Stimulated activated CD8-positive, alpha-beta memory T cell treated with anti-CD3 and anti-CD28 coated beads, Interleukin-7, amount 100 ng/mL, for 4 hours (primary cell): ENCODE results near the gene IQCK.

Experiments
- DNase-seq, 2 donors: peaks; one replicate each; pipeline ENCODE4 v3.0.0-alpha.2; 2020; ENCODE audit warnings: low read depth in 2 of 2

The IQCK gene

DNA sequence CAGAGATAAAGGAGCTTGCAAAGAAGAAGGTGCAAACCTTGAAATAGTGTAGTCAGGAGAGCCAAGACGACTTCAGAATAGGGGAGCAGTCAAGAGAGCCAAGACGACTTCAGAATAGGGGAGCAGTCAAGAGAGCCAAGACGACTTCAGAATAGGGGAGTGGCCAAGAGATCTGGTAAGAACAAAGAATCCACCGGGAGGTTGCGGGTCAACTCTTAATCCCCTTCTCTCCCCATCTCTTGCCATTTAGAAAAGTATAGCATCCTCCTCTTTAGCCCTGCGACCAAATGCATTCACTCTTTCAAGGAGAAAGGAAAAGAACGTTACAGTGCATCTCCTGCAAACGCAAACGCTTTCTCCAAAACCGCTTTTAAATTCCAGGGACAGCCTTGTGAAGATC, 757 bp upstream of the IQCK start:
- no peak for DNase-seq

DNA sequence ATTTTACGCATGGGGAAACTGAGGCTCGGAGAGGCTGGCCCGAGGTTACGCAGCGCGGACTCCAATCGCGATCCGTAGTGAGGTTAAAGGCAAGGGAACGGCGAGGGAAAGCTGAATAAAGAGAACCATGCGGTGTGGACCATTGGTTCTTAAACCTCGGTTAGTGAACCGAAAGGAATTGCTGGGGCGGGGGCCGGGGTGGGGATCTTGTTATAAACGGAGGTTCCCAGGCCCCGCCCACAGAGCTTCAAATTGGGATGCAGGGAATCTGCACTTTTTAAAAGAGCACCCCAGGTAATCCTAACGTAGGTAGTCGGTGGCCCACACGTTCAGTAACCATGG, 524 bp downstream of the IQCK start:
- DNase-seq: no peak

DNA sequence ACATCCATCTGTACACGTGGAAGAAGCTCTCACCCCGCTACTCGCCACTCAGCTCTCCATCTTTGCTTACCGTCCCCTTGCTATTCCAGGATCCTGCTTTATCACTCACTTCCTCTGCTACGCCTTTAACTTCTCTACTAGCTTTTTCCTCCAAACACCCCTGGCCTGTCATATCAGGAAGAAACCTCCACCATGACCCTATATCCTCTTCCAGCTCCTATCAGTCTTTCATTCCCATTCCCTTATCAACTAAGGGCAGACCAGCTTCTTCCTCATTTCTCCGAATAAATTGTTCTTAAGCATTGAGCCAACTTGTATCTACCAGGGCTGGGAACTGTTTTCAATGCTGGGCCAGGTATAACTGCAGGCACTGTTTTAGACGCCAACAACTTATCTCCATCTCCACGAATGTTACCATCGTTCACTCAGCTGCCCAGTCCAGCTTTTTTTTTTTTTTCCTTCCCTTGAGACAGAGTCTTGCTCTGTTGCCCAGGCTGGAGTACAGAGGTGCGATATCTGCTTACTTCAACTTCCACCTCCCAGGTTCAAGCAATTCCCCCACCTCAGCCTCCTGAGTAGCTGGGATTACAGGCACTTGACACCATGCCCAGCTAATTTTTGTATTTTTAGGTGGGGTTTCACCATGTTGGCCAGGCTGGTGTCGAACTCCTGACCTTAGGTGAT, 4.3 kb downstream of the IQCK start:
- no peak for DNase-seq

DNA sequence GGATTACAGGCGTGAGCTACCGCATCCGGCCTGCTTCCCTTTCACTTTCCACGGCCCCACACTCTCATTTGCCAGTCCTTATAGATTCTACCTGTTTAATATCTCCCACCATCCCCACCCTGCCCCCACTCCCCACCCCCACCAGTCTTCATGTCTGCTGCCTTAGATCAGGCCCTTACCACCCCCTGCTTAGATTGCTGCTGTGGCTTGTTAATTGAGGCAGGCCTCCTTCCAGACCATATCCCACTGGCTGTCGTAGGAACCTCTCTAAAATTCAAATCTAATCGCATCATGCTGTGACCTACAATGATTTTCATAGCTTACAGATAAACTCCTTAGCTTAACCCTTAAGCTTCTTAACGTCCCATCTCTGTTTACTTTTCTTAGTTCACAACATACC, 4.9 kb downstream of the IQCK start:
- no peak for DNase-seq

DNA sequence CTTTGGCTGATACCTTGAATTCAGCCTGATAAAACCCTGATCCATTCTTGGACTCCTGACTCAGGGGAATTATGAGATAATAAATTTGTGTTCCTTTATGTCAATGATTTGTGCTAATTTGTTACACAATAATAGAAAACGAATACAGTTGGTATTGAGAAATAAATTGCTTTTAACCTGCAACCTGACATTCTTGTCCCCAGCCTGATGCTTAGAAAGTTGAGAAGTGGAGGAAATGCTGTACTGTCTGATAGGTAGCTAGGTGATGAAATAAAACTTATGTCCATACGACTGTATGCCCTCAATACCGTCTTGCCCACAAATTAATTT, 10.5 kb downstream of the IQCK start:
- DNase-seq: no peak

DNA sequence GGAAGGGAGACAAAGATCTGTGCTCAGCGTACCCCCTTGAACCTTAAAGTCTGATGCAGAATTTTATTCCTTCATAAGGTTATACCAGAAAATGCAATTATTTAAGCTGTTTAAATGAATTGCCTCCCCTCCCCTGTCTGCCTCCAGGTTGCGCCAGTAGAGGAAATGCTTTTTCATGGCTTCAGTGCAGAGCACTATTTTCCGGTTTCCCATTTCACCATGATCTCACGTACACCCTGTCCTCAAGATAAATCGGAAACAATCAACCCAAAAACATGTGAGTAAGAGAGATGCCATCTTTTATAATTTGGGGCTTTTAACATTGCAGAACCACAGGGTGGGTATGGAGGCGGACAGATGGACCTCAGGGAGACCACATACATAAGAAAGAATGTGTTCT, 15.5 kb downstream of the IQCK start:
- DNase-seq: no peak

DNA sequence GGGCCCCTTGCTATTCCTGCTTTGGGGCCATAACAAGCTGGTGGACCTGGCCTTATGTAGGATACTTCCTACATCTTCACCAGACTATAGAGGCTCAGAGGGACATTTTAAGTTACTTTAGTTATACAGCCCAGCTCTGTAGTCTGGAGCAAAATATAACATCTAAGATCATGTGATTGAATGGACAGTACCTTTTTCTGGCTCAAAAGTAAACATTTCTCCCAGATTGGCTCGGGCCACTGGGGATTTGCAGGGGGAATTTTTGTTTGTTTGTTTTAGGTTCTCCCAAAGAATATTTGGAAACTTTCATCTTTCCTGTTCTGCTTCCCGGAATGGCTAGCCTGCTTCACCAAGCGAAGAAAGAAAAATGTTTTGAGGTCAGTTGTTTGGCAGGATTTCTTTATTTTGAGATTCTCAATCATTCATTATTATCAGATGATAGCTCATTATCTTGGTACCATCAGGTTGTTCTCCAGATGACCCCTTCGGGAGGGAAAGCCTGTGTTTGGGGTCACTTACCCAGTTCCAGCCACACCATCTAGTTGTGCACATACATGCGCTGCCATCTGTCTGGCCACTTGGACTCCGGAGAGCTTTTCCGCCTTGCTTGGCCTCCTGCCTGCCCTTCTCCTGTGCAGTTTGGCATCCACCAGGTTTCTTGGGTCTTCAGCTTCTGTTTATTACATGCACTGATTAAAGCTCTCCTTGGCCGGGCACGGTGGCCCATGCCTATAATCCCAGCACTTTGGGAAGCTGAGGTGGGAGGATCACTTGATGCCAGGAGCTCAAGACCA, 17.2 kb downstream of the IQCK start:
- no peak for DNase-seq

DNA sequence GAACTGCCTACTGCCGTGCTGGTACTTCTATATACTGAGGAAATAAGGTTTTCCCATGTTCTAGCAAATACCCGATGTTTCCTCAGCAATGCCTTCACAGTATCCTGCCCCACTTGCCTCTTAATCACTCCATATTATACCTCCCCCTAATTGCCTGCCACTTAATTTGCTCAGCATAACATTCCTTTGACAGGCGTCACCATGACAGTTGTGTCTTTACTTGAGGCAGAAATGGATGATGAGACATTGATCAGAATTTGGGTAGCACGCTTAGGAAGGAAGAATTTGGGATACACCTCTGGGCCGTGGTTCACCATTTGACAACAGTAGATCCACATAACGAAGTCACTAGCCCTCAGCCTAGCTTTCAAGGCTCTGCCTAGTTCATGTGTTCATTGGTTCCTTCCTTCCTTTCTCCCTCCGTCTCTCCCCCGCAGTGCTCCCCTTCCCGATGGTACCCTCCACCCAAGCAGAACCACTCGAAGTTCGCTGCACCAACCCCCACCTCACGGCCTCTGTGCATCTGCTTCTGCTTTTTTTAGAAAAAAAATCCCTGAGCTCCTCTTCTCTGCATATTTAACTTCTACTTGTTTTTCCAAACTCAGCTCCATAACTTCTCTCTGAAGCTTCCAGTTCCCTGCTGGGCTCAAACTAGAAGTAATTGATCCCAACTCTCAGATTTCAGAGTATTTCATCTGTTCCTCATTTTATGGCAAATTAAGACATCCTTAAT, 19.4 kb downstream of the IQCK start:
- DNase-seq: no peak

DNA sequence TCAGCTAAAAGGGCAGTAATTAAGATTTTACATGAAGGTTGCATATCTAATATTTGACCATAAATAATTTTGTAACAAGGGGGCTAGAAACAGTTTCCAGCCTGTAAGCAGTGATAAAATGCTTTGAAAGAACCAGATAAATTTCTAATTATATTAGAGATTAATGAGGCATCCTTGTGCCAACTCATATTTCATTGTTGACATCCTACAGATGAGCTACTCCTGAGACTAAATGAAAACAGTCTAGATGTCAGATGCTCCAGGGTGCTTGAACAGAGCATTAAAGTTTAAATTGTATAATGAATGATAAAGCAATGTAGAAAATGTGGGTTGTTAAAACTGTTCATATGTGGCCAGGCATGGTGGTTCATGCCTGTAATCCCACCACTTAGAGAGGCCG, 23.3 kb downstream of the IQCK start:
- no peak for DNase-seq

DNA sequence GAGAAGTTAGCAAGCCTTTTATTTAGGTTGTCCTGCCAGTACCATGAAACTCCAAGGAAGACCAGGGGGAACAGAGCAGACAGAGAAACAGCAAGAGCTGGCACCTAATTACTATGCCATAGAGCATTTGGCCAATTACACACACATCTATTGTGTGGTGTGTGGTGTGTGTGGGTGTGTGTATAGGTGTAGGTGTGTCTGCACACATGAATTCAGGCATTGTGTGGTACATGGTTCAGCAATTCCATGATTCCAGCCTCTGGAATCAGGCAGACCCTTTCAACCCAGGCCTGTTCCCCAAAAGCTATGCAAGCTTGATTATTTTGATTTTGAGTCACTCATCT, 25.7 kb downstream of the IQCK start:
- no peak for DNase-seq

DNA sequence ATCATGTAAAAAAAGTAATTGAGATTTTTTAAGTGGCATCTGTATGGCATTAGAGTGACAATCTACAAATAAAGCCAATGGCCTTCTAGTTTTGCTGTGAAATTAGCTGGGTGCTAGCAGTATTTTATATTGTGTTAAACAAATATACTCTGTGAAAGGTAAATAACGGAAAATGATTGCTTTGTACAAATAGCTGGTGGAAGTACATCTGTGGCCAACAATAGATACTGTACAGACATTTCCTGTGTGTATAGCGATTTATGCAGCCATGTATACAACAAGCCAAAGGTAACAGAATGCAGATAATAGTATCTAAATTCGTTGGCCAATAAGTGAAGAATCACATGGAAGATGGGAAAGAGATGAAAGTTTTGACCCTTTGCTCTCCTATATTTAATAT, 26.6 kb downstream of the IQCK start:
- DNase-seq: no peak

DNA sequence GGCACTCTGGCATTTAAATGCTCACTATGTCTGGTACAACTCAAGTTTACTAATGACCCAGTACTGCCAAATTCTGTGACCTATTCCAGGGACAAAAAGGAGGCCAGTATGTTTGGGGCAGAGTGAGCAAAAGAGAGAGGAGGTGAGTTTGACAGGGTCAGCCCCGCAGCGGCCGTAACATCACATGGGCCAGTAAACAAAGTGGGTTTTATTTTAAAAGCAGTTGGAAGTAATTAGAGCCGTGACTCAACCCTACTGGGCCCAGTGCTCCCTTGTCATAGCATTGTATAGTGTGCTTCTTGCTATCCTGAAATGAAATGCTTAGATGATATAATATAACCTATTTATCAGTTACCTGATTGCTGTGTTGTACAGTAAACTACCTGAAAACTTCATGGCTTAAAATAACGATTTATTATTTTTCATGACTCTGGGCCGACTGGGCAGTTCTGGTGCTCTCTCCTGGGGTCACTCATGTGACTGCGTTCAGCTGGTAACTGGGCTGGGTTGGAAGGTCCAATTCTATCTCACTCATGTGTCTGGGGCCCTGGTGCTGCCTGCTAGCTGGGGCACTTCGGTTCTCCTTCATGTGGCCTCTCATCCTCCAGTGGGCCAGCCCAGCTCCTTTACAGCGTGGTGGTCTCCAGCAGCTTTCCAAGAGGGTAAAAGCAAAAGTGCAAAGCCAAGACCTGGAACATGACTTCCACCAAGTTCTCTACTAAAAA, 27.4 kb downstream of the IQCK start:
- no peak for DNase-seq

DNA sequence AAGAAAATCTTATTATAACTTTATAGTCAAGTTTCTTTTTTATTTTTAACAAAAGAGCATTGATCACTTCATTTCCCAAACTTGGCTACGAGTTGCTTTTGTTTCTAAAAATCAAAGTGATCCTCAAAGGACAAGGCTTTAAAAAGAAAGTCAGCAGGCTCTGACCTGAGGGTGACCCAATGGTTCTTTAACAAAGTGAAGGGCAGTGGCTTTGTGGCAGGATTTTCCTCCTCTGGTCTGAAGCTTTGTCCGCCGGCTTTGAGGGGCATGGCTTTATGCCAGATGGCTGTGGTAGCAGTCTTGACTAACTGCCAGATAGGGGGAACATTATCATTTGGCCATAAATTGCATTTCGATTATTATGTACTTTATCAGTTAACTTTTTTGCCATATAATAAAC, 28.5 kb downstream of the IQCK start:
- DNase-seq: no peak

DNA sequence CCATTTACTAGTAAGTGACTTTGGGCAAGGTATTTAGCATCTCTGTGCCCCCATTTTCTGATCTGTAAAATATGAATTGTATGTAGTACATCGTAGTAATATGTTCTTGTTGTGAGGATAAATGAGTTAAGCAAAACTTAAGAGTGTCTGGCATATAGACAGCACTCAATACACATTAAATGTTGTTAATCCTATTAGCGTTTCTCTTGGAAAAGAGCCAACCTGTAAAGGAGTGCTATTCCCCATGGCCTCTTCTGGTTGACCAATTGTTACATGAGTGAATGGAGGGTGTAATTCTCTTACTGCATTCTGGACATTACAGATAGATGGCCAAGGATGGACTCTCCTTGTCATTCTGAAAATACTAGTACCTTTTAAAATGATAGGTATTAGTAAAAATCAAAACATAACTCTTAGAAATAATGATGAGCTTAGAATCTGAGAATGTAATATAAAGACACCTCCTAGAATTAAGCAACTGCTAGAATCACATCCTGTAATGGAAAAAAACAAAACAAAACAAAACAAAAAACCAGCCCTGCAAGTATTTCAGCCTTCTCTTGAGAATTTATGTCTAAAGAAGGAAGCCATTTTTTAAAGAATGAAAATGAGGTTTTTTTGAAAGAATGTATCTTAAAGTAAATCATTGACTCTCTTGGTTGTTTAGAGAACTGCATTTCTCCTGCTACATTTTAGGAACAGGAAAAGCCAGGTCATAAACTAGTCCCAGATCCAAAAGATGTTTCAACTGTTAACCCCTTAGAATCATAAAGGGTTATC, 30.5 kb downstream of the IQCK start:
- no peak for DNase-seq

DNA sequence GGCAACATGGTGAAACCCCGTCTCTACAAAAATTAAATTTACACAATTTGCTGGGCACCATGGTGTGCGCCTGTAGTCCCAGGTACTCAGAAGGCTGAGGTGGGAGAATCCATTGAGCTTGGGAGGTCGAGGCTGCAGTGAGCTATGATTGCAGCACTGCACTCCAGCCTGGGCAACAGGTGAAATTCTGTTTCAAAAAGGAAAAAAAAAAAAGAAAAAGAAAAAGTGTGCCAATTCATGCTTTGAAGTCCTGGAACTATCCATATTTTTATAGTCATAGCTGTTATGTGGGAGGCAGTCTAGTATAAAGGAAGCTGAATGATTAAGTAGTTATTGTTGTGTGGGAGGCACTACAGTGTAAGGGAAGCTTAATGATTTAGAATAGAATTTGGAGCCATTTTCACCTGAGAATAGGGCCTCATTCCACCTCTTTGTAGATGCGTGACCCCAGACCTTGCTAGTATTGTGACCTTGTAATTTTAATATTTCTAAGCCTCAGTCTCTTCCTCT, 31.6 kb downstream of the IQCK start:
- DNase-seq: no peak

DNA sequence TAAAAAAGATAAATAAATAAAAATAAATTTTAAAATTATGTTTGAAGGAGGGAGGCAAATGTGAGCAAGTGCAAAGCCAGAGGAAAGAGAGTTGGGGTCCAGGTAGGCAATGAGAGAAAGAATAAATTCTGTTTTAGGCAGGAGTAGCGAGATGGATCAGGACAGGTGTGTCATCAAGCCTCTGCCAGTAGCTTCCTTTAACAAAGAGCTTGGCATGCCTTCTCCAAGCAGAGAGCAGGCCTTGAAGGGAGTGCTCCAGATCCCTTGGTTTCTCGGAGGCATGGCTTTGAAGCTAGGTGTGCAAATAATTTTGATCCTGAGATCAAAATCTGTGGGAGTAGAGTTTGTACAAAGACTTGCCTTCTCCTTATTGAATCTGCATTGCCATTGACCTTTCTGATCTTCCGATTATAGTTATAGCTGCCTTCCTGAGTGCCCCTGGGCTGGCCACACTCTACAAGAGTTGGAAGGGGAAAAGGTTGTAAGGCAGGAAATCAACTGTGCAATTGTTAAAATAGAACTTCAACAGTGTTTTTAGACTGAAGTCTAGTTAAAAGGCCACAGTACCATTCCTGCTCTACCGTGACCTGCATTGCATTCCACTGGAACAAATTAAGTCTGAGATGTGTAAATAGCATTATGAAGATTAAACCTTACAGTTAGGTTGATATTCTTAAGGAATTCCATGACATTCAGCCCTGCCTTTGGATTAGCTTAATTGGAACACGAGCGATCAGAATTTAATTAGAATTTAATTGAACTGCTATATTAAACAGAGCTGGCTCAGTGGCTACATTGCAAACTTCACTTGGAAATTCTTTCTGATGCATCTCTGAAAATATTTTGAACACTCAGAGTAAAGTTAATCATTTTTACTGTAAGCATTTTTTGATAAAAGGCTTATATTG, 33.7 kb downstream of the IQCK start:
- no peak for DNase-seq

DNA sequence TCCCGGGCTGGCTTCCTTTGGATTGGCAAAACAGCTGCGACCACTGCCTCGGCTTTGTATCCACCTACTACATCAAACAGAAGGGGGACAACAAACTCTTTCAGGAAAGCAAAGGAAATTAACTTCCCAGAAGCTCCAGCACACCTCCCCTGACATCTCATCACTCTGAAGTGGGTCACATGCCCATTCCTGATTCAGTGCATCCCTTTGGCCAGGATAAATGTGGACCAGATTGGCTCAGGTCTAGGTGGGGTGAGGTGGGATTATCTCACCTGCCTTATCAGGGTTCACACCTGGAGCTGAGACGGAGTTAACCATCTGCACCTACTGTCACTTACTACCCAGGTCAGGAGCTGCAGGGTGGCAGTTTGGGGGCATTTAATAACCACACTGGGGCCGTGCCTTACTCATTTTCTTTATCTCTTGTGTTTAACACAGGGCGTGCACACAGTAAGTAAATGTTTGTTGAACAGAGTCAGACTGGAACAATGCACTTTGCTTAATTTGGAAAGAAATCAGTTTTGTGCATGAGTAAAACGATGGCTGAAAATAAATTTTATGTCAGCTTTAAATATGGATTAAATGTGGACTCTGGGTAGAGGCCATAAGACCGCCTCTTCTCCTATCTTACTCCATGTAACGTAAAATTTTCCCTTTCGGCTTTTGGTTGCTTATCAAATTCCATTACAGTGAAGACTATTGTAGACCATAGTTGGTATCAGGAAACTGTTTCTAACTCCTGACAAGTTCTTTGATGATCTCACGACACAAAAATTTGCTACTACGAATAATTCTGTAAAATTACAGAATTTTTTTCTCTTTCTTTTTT, 36.0 kb downstream of the IQCK start:
- DNase-seq: no peak

DNA sequence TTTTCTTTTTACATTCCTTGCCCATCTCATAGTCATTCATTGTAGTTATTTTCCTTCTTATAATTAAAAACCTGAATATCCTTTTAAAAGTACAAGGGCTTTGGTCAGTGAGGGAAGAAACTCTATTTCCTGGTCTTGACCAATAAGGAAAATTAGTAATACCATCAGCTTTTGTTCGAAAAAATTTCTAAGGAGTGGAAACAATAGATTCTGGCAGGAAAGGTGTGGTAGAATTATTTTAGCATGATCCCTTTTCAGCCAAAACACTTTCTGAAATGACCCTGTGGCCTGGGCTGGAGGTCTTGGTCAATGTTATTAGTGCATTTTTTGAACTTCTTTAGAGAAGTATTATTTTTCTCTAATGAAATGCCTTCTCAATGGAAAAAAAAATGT, 36.6 kb downstream of the IQCK start:
- DNase-seq: no peak

DNA sequence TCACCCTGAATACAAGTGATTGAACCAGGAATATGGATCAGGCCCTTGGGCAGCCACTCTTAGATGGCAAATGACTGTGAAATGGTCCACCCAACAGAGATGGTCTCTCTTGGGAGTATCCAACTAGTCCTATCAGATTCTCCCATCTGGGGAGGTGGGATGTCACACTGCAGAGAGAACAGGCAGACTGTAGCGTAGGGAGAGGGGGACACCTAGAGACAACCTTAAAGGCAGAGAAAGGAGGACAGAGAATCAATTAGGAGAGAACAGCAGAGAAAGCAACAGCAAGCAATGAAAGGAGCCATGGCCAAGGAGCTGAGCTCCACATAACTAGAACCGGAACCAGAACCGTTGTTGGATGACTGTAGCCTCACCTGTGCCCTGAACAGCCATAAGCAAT, 37.2 kb downstream of the IQCK start:
- DNase-seq: no peak

DNA sequence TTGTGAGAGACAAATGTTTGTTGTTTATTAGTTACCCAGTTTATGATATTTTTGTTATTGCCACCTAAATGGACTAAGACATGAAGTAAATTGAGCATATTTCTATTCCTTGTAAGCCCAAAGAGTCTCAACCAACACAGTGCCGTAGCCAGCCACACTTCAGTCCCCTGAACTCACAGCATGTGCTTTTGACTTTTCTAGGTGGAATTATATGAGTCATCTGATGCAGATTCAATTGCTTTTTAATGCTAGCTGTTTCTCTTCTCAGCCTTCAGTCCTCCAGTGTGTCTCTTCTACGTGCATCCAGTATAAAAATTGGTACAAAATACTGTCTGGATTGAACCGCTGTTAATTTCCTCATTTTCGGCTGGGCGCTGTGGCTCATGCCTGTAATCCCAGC, 39.0 kb downstream of the IQCK start:
- DNase-seq: no peak
